Pons (tissue), 1 donor: ENCODE measurements around the gene ENGASE.

Source experiments
- DNase-seq: peaks from one replicate; pipeline ENCODE4 v3.0.0-alpha.2; 2016; ENCODE audit warnings: low spot score

Gene ENGASE

DNA sequence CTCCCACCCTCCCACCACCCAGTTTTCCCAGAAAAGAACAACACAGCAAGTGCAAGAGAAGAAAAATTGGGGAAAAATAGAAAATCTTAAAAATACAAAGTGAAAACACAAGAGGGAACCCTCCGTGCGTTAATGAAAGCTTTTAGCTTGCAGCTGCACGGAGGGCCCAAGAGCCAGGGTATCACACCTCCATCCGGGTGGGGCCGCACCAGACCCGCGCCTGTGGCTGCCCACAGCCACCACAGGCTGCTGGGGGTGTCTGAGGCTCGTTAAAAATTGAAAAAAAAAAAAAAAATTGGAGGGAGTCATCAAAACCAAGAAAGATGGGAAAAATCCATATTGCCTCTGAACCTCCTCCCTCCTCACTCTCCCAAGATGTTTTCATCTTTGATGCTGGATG, 18.6 kb downstream of the ENGASE start:
- DNase-seq, result no peak

DNA sequence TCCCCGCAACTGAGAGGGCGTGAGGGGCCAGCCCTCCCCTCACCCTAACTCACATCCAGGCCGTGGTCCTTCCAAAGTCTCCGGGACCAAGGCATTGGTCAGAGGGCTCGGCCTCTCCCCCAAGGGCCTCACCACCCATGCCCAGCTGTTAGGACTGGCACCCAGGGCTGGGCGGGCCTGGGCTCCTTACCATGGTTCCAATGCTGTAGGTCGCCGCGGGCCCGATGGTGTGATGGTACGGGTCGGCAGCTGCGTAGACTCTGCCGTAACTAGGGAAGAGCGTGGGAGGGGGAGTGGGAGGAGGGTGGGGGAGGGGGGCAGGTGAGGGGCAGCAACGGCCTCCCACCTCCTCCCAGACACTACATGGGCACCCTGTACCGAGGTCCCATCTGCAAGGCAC, 19.6 kb downstream of the ENGASE start:
- no peak for DNase-seq

DNA sequence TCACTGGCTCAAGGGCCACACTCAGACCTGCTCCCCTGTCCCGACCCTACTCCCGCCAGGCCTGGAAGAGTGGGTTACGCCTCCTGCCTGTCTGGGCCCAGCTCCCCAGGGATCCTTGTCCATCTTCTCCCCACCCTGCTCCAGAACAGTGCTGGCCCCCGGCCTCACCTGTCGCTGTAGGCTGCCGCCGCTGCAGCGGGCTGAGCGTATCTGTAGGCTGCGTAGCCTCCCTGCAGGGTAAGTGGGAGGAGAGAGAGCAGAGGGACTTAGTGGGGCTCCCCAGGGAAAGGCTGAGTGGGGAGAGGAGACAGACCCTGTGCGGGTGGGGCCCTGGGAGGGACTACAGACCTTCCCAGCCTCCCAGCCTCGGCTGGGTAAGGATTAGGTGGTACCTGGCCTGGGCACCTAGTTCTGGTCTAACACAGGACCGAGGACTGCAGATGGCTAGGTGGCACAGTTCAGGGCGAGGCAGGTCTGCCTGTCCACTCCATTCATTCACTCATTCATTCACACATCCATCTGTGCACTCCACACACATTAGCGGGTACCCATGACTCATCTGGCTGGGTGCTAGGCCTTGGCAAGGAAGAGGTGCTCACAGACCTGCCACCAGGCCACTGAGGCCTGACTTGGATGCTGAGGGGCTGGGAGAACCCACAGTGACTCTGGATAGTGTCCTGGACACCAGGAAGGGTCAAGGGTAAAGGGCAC, 20.9 kb downstream of the ENGASE start:
- no peak for DNase-seq

DNA sequence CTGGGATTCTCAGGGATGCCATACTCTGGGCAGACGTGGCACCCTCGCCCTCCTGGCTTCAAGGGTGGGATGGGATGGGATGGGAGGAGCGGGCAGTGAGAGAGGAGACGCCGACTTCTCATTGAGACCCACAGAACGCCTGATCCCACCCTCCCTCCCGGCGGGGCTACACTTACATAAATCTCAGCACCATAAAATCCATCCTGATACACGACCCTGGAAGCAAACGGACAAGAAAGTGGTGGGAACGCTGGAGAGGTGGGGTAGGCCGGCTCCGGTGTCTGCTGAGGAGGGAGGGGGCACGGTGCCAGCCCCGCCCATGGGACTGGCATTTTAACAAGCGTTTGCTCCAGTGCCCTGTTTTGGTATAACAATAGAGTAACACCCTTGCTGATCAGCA, 21.9 kb downstream of the ENGASE start:
- no peak for DNase-seq

DNA sequence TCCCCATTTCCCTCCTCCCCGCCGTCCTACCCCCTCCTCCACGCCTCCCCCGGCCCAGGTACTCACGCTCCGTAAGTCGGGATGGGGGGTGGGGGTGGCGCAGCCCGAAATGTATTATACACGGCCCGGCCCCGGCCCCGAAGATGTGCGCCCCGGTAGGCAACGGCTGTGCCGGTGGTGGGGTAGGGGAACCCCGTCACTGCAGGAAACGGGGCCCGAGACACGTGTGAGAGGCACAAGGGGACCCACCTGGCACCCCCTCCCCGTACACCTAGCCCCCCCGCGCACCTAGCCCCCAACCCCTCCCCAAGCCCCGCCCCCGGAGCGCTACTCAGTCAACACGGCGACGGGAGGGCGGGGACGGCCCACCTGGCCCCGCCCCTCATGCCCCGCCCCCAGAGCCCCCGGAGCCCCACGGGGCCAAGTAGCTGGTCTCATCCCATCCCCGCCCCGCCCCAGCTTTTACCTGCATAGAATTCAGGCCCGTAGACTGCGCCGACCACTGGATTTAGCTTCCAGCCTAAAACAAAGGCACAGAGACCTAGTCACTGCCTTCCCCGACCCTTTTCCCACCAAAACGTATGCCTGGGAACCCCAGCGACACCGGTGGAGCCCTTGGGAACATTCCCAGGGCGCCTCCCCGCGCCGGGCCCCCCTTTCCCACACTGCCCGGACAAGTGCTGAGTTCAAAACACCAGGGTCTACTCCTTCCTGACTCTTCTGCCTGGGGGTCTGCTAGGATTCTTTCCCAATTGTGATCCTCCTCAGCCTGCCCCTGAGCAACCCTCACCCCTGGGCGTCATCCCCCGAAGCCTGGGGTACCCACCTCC, 22.8 kb downstream of the ENGASE start:
- no peak for DNase-seq

DNA sequence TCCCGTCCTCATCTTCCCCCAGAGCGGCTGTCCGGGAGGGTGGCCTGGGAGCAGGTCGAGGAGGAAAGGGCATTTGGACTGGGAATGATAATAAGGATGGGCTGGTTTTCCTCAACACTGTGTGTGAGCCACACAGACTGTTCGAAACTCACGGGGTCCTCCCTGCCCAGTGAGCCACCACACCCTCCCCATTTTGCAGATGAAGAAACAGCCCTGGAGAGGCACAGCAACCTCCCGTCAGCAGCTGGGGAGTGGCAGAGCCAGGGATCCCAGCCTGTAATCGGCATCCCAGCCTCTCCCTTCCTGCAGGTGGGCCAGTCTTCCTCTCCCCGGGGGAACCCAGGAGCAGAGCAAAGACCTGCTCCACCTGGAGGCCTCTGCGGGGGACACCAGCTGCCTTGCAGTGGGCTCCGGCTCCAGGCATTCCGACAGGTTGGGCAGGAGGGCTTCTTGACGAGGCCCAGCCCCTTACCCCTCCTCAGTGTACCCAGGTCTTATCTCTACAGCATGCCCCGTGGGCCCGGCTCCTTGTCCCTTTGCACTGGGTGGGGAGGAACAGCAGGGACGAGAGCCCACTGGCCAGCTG, 23.8 kb downstream of the ENGASE start:
- DNase-seq, result no peak

DNA sequence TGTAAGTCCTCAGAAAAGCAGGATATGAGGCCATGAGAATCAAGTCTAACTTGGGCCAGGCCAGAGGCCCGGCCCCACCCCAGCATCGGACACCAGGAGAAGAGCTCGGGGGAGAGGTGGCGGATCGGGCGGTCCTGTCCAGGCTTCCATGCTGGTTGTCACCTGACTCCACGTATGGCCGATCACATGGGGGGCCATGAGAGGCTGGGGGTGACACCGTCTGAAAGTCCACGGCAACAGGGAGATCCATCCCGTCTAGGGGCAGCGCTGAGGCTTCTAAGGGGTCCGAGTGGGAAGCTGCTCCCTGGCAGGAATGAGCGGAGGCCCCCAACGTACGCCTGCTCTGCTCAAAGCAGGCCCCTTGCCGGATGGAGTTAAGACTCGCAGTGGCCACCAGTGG, 25.8 kb downstream of the ENGASE start:
- no peak for DNase-seq

DNA sequence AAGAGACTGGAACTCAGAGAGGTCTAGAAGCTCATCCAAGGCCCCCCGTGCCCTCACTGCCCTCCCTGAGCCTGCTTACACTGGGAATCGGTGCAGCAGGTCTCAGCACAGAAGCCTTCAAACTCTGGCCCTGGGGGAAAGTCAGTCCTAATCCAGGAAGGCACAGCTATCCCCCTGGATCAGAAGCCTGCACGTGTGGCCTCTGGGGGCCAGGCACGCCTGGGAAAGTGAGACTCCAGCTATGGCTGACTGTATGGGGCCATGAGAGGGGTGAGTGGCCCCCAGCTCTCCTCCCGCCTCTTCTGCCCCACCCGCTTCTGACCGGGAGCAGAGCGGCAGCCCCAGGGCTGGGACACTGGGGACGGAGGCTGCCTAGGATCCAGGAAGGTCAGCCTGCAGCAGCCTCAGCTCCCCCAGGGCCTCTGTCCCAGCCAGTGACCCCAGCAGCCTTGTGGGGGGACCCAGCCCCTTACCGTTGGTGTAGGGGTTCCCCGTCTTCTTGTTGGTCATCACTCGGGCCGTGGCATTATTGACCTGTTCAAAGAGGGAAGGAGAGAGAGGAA, 26.6 kb downstream of the ENGASE start:
- DNase-seq, result no peak

DNA sequence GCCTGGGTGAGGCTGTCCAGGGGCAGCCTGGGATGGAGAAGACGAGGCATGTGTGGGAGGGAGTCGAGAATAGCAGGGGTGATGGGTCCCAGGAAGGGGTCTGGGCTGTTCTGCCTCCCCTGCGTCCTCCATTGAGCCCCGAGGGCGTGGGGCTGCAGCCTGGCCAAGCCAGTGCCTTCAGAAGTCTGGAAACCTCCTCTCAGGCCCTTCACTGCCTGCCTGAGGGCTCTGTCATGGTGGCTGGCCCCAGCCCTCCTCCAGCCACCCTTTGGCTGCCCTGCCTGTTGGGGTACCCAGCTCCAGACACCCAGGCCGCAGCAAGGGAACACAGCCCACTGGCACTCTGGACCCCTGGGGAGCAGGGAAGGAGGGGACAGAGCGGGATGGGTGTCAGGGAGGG, 27.6 kb downstream of the ENGASE start:
- DNase-seq, result no peak

DNA sequence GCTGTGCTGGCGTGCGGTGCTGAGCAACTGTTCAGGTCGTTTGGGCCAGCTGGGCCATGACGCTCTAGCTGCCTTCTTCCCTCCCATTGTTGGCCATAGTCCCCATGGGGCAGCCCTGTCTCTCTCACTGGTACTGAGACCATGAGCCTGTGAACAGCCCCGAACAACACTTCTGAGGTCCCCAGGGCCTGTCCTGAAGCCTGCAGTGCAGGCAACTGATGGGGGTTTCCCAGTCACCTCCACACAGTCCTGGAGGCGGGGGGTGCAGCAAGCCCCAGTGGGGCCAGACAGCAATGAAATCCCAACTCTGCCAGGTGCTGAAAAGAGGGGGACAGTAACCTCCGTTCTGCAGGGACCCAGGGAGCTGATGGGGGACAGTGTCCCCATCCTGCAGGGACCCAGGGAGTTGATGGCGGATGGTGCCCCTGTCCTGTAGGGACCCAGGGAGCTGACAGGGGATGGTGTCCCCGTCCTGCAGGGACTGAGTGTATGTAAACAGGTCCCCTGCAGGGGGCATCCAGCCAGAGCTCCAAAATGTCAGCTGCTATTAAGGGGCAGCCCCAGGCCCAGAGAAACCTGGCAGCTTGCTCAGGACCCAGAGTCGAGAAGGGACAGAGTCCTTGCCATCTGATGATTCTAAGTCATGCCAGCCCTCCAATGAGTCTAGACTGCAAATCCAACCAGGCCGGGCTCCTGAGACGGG, 30.4 kb downstream of the ENGASE start:
- no peak for DNase-seq

DNA sequence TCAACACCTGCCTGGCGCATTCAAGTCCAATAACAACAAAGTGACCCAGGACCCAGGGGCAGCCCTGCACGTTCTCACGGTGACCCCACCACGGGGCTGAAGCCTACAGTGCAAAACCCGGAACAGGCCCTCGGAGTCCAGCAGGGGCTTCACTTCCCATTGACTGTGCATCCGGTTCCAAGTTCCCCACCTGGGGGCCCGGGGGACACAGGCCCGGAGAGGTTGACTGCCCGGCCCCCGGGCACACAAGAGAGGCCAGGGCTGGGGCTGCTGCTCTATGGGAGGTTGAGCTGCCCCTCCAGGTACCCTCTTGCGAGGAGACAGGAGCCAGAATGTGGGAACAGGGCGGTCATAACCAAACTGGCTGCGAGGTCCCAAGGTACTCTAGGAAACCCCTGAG, 31.3 kb downstream of the ENGASE start:
- no peak for DNase-seq

DNA sequence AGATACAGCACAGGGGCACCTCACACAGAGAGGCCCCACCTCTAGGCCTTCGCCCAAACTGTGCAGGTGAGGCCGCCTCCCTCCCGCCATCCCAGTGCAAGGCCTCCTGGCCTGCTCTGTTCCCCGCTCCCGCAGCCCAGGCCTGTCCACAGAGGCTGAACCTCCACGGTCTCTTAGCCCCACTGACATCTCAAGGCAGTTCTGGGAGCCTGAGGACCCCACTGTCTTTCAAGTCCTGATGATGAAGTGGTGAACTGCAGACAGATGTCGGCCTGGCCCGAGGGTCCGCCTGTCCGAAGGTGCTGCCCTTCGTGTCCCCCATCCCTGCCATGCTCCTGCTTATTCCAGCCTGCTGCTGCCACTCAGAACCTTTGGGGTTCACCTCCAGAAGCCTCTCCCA, 32.3 kb downstream of the ENGASE start:
- DNase-seq, result no peak

DNA sequence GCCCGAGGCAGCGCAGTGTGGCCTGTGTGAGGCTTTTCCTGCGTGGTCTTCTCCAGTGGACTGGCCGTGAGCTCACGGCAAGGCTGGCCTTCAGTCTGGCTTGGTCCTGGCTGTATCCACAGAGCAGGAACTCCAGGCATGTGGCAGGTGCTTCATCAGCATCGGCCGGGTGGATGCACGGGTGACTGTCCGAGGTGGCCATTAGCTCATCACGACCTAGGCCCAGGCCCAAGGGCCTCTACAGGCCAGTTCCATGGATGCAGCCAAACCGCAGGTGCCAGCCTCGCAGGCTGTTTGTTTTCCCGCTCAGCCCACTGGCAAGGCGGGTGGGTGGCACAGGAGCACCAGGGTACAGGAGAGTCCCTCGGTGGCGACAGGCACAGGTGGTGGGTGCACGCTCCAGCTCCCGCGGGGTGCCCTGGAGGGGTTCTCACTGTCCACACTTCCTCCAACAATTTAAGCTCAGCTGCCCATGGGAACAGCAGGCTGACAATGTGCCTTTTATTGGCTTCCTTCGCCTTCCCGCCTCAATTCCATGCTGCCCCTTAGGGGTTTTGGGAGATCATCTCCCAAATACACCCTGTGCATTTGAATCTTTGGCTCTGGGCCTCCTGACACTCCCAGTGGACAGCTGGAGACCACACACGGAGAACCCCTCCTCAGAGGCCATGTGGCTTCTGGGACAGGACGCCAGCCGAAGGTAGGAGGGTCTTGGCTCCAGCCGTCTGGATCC, 33.0 kb downstream of the ENGASE start:
- no peak for DNase-seq

DNA sequence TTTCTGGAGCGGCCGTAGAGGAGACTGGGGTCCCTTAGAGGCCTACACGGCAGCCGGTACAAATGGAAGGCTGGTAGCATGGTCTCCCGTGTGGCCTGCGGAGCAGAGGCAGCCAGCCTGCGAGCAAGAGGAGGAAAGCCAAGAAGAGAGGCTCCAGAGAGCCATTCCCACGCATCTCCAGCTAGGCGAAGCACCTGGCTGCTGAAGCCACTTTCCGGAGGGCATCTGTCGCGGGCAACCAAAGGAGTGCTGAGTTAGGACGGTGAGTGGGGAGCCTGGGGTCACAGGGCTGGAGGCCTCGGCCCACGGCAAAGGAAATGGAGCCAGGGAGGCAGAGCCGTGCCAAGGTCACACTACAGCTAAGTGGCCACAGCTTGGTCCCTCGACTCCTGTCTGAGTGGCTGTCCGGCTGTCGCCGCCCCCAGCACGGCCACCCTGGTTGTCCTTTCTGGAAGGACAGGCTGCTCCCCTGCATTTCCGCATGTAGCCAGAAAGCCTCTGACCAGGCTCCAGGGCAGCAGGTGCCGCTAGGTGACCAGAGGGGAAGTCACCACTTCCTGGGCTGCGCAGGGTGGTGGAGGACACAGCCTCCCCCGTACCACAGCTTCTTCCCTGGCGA, 33.7 kb downstream of the ENGASE start:
- DNase-seq, result no peak

DNA sequence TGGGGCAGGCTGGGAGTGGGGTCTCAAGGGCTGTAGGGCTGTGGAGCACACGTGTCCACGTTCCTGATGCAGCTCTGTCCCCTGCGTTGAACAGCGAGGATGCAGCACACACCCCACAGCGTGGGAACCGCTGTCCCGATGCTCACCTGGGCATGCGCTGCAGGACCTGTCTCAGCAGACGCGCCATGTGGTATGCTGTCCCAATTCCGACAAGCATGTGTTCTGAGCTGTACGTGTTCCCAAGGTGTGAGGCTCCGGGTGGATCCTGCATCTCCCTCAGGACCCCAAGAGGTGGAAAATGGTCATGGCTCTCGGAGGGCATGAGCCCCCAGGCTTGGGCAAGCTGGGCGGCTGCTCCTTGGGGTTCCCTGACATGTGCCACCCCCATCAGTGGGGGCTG, 34.2 kb downstream of the ENGASE start:
- DNase-seq, result no peak

DNA sequence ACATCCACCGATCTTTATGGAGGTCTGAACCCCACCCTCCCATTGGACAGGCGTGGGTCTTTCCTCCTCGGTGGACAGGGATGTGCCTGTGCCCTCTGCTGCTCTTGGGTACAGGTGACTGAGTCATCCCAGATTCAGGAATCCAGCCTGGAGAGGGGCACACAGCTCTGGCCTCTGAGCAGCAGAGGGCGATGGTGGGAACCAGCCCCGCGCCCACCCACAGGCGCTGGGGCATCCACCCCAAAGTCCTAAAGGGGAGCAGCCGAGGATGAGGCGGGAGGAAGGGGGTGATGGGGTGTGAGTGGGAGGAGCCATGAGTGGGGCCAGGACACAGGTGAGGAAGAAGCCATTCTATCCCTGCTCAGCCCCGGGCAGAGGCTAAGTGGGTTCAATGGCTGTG, 35.0 kb downstream of the ENGASE start:
- DNase-seq, result no peak

DNA sequence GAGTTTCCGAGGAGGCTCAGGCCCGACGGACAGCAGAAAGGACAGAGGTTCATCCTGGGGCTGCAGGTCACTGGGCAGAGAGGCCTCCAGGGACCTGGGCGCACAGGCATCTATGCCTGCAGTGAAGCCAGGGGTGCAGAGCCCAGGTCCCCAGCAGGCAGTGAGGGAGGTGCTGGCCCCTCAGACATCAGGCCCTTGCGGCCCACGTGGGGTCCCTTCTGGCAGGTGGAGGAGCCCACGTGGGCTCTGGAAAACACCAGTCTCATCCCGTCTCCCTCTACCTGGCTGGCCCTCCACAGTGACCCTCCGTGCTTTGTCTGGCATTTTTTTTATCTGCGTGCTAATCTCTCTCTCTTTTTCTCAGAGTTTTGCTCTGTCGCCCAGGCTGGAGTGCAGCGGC, 36.5 kb downstream of the ENGASE start:
- no peak for DNase-seq

DNA sequence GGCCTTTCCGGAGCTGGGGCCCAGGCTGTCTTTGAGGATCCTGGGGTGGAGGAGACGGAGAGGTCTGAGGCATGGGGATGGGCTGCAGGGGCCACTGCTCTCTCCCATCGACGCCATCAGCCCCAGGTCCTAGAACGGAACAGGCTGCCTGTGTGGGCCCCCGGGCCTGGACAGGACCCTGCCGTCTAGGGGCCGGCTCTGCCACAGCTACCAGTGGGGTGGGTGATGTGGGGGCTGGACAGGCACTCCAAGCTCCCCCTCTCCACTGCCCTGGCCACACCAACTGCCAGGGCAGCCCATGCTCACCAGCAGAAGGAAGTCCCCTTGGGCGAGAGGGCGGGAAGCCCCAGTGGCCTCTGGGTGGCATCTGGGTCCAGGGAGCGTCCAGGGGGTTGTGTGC, 37.8 kb downstream of the ENGASE start:
- no peak for DNase-seq

DNA sequence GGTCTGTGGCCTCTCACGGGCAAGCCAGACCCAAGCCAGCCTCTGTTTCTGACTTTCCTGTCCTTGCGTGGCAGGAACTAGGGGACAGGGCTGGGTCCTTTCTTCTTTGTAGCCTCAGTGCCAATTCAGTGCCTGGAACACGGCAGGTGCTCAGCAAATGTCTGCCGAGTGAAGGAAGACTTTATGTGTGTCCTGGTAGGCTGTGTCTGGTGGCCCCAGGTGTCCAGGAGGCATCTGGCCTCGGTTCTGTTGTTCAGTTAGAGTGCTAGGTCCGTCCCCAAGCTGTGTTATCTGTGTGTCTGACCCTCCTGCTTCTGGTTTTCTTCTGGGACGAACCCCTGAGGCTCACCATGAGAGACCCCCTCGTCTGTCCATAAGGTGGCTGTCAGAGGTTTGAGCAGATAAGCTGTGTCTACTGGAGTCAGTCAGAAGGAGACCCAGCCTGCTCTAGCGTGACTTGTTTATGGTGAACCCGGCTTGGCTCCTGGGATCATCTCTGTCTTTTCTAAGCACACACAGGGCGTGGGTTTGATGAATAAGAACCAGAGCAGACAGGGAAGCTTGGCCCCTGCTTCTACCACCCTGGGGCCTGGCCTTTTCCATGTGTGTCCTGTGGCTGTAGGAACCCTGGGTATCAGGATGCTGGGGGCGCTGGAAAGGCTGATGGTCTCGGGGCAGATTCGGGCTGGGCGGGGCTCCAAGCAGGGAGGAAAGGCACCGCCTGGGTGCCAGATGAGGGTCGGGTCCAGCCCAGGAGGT, 39.3 kb downstream of the ENGASE start:
- no peak for DNase-seq
